Liver (tissue), 9 donors: Measurements from ENCODE around the gene CCDC71. TPM values are rescaled to one million over a fixed set of nuclear protein-coding genes. Genes with fewer than 3 reads are reported as not detected.

ENCODE experiments used
- DNase-seq: peaks from one replicate; pipeline ENCODE4 v3.0.0-alpha.2; 2017; ENCODE audit warnings: low spot score
- H3K27ac ChIP-seq, 2 donors: one replicate each; pipeline ENCODE4 v1.7.0; 2013; ENCODE audit warnings: inconsistent platforms in 2 of 2, low read length in 2 of 2, control low read depth in 1 of 2, low read depth in 1 of 2, mild to moderate bottlenecking in 1 of 2
- H3K27me3 ChIP-seq, 4 donors: one replicate each; pipeline versions ENCODE4 v1.6.1 to v1.7.0; 2013; ENCODE audit warnings: low read length in 3 of 4, inconsistent platforms in 1 of 4, mild to moderate bottlenecking in 1 of 4, moderate library complexity in 1 of 4; ENCODE audit not compliant: control insufficient read depth in 4 of 4, insufficient read depth in 4 of 4
- H3K36me3 ChIP-seq, 4 donors: one replicate each; pipeline versions ENCODE4 v1.6.1 to v1.7.0; 2013; ENCODE audit warnings: low read length in 3 of 4, mild to moderate bottlenecking in 3 of 4, low read depth in 1 of 4, moderate library complexity in 1 of 4; ENCODE audit not compliant: control insufficient read depth in 4 of 4, insufficient read depth in 3 of 4
- H3K4me1 ChIP-seq, 4 donors: one replicate each; pipeline versions ENCODE4 v1.6.1 to v1.7.0; 2013; ENCODE audit warnings: low read length in 3 of 4, mild to moderate bottlenecking in 3 of 4, moderate library complexity in 1 of 4; ENCODE audit not compliant: control insufficient read depth in 4 of 4, insufficient read depth in 4 of 4
- H3K4me3 ChIP-seq, 3 donors: one replicate each; pipeline versions ENCODE4 v1.6.1 to v1.7.0; 2013; ENCODE audit warnings: low read length in 3 of 3, control low read depth in 1 of 3, low read depth in 1 of 3, mild to moderate bottlenecking in 1 of 3
- H3K9ac ChIP-seq, 2 donors: one replicate each; pipeline ENCODE4 v1.7.0; 2013; ENCODE audit warnings: low read length in 2 of 2, mild to moderate bottlenecking in 2 of 2, moderate library complexity in 2 of 2, control low read depth in 1 of 2, low read depth in 1 of 2
- H3K9me3 ChIP-seq, 4 donors: one replicate each; pipeline versions ENCODE4 v1.6.1 to v1.7.0; 2013; ENCODE audit warnings: low read length in 3 of 4; ENCODE audit not compliant: control insufficient read depth in 4 of 4
- EGR1 ChIP-seq, 2 donors: IDR thresholded peaks; 2 replicates each; pipeline ENCODE4 v1.6.1; 2016 to 2018; ENCODE audit warnings: antibody characterized with exemption in 2 of 2, low read depth in 2 of 2
- FOXA1 ChIP-seq: IDR thresholded peaks from 2 replicates; pipeline ENCODE4 v1.6.1; 2016; ENCODE audit warnings: antibody characterized with exemption
- FOXA2 ChIP-seq: IDR thresholded peaks from 2 replicates; pipeline ENCODE4 v1.6.1; 2016; ENCODE audit warnings: antibody characterized with exemption
- GABPA ChIP-seq, 2 donors: IDR thresholded peaks in 1 of 2; conservative IDR thresholded peaks in 1 of 2; 2 replicates each; pipeline ENCODE4 v1.6.1; 2016; ENCODE audit warnings: antibody characterized with exemption in 2 of 2, mild to moderate bottlenecking in 1 of 2, moderate library complexity in 1 of 2
- HNF4A ChIP-seq, 2 donors: conservative IDR thresholded peaks; 2 replicates each; pipeline ENCODE4 v1.6.1; 2016; ENCODE audit warnings: antibody characterized with exemption in 2 of 2, mild to moderate bottlenecking in 2 of 2
- HNF4G ChIP-seq: IDR thresholded peaks from 2 replicates; pipeline ENCODE4 v1.6.1; 2016; ENCODE audit warnings: antibody characterized with exemption
- JUND ChIP-seq, 2 donors: IDR thresholded peaks; 2 replicates each; pipeline ENCODE4 v1.6.1; 2016; ENCODE audit warnings: antibody characterized with exemption in 2 of 2
- NR2F2 ChIP-seq: IDR thresholded peaks from 2 replicates; pipeline ENCODE4 v1.6.1; 2016; ENCODE audit warnings: antibody characterized with exemption
- RAD21 ChIP-seq, 2 donors: IDR thresholded peaks; 2 replicates each; pipeline ENCODE4 v1.6.1; 2016; ENCODE audit warnings: antibody characterized with exemption in 2 of 2, mild to moderate bottlenecking in 2 of 2
- RXRA ChIP-seq, 2 donors: IDR thresholded peaks; 2 replicates each; pipeline ENCODE4 v1.6.1; 2017 to 2018; ENCODE audit warnings: antibody characterized with exemption in 2 of 2, mild to moderate bottlenecking in 1 of 2
- SP1 ChIP-seq: IDR thresholded peaks from 2 replicates; pipeline ENCODE4 v1.6.1; 2018; ENCODE audit warnings: antibody characterized with exemption, mild to moderate bottlenecking
- TAF1 ChIP-seq: conservative IDR thresholded peaks from 2 replicates; pipeline ENCODE4 v1.6.1; 2016; ENCODE audit warnings: antibody characterized with exemption, mild to moderate bottlenecking
- YY1 ChIP-seq: IDR thresholded peaks from 2 replicates; pipeline ENCODE4 v1.6.1; 2016; ENCODE audit warnings: antibody characterized with exemption, mild to moderate bottlenecking
- WGBS: extraction: QIAGEN DNeasy Blood & Tissue Kit; methylation state at CpG from one replicate; pipeline ENCODE4 v1.1.7; 2013; 5-methylcytosine and 5-hydroxymethylcytosine counted together
- polyA plus RNA-seq, 2 donors: library from polyadenylated mRNA; stranded (reverse) in 1 of 2; unstranded in 1 of 2; fragments of 200-250 nt in 1 of 2; fragments of >200 nt in 1 of 2; fragmentation: Nextera tagmentation in 1 of 2; extraction: Ambion mirVana in 1 of 2; gene quantifications; one replicate each; pipeline versions ENCODE4 v1.2.1 to v1.2.3, GENCODE V29; 2013 to 2015
- total RNA-seq, 2 donors: library from RNA; depleted of rRNA; stranded (reverse); fragments of >200 nt; gene quantifications; one replicate each; pipeline ENCODE4 v1.2.3, GENCODE V29; 2014
- TF ChIP-seq, protein P1 (sequence below): fragments of 150-350 bp; IDR thresholded peaks from 2 replicates; pipeline ENCODE4 v1.5.1; 2017; ENCODE audit warnings: improper control_type of control experiment, low read depth, low read length; ENCODE audit not compliant: missing input control
- TF ChIP-seq, protein P2 (sequence below): IDR thresholded peaks from 2 replicates; pipeline ENCODE4 v1.6.1; 2016; ENCODE audit warnings: antibody characterized with exemption, mild to moderate bottlenecking
- TF ChIP-seq, protein P3 (sequence below): IDR thresholded peaks from 2 replicates; pipeline ENCODE4 v1.6.1; 2016; ENCODE audit warnings: antibody characterized with exemption
- TF ChIP-seq, protein P4 (sequence below): IDR thresholded peaks from 2 replicates; pipeline ENCODE4 v1.6.1; 2016; ENCODE audit warnings: antibody characterized with exemption
- TF ChIP-seq, protein P5 (sequence below): IDR thresholded peaks from 2 replicates; pipeline ENCODE4 v1.6.1; 2016; ENCODE audit warnings: antibody characterized with exemption
- donor health status: healthy.
- donor health status: healthy.
- donor health status: healthy.
- donor health status: healthy.
- donor health status: healthy.

Gene CCDC71
- total and polyA plus RNA-seq, 4 donors: 1.1 to 10.7 (median 8.2) TPM

DNA sequence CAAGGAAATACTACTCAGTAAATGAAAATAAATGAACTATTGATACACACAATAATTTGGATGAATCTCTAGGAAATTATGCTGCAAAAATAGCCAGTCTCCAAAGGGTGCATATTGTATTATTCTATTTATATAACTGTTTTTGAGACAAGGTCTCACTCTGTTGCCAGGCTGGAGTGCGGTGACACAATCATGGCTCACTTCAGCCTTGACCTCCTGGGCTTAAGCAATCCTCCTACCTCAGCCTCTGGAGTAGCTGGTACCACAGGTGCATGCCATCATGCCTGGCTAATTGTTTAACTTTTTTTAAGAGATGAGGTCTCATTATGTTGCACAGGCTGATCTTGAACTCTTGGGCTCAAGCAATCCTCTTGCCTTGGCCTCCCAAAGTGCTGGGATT, 17.7 kb upstream of the CCDC71 start:
- no peaks in the 10 kb centered on the region for H3K27me3 ChIP-seq
- no peaks in the 10 kb centered on the region for H3K9me3 ChIP-seq
- no peak overlapping the region for H3K27ac ChIP-seq
- H3K9ac ChIP-seq: no peak overlapping the region
- H3K4me1 ChIP-seq: no peaks in the 10 kb centered on the region
- TF ChIP-seq HNF4G: no peak
- TF ChIP-seq HNF4A (conservative IDR thresholded peaks at IDR 0.05): peak in 1 of 2 donors; percentile 15
- DNase-seq: no peak
- H3K4me3 ChIP-seq: no peak overlapping the region
- H3K36me3 ChIP-seq: no peaks in the 10 kb centered on the region
- 29% methylated on average over 1 of the region's 1 CpG for WGBS

DNA sequence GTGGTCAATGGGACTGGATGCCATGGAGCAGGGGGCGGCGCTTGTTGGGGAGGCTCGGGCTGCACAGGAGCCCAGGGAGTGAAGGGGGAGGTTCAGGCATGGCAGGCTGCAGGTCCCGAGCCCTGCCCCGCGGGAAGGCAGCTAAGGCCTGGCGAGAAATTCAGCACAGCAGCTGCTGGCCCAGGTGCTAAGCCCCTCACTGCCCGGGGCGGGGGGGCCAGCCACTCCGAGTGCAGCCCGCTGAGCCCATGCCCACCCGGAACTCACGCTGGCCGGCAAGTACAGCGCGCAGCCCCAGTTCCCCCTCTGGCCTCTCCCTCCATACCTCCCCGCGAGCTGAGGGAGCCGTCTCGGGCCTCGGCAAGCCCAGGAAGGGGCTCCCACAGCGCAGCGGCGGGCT, 16.6 kb upstream of the CCDC71 start:
- H3K4me1 ChIP-seq: no peaks in the 10 kb centered on the region
- H3K9ac ChIP-seq: no peak overlapping the region
- no peak overlapping the region for H3K4me3 ChIP-seq
- H3K27me3 ChIP-seq: no peaks in the 10 kb centered on the region
- no peaks in the 10 kb centered on the region for H3K36me3 ChIP-seq
- whole genome bisulfite sequencing: 93% methylated on average over 24 of the region's 24 CpGs
- no peak for DNase-seq
- H3K27ac ChIP-seq: no peak overlapping the region
- TF ChIP-seq FOXA1 (no peak), YY1 (no peak), HNF4A (conservative IDR thresholded peaks at IDR 0.05) (no peak), HNF4G (no peak), GABPA (IDR thresholded peaks at IDR 0.05 in 1 of 2, conservative IDR thresholded peaks at IDR 0.05 in 1 of 2) (no peak), FOXA2 (no peak), EGR1 (IDR thresholded peaks at IDR 0.05; ENCODE audit: low read depth in 2 of 2) (no peak), NR2F2 (no peak), RAD21 (IDR thresholded peaks at IDR 0.05) (no peak), SP1 (no peak), RXRA (IDR thresholded peaks at IDR 0.05) (no peak), TAF1 (no peak), JUND (IDR thresholded peaks at IDR 0.05) (no peak)
- TF ChIP-seq, protein P1, sequence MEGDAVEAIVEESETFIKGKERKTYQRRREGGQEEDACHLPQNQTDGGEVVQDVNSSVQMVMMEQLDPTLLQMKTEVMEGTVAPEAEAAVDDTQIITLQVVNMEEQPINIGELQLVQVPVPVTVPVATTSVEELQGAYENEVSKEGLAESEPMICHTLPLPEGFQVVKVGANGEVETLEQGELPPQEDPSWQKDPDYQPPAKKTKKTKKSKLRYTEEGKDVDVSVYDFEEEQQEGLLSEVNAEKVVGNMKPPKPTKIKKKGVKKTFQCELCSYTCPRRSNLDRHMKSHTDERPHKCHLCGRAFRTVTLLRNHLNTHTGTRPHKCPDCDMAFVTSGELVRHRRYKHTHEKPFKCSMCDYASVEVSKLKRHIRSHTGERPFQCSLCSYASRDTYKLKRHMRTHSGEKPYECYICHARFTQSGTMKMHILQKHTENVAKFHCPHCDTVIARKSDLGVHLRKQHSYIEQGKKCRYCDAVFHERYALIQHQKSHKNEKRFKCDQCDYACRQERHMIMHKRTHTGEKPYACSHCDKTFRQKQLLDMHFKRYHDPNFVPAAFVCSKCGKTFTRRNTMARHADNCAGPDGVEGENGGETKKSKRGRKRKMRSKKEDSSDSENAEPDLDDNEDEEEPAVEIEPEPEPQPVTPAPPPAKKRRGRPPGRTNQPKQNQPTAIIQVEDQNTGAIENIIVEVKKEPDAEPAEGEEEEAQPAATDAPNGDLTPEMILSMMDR: no peak
- TF ChIP-seq, protein P2, sequence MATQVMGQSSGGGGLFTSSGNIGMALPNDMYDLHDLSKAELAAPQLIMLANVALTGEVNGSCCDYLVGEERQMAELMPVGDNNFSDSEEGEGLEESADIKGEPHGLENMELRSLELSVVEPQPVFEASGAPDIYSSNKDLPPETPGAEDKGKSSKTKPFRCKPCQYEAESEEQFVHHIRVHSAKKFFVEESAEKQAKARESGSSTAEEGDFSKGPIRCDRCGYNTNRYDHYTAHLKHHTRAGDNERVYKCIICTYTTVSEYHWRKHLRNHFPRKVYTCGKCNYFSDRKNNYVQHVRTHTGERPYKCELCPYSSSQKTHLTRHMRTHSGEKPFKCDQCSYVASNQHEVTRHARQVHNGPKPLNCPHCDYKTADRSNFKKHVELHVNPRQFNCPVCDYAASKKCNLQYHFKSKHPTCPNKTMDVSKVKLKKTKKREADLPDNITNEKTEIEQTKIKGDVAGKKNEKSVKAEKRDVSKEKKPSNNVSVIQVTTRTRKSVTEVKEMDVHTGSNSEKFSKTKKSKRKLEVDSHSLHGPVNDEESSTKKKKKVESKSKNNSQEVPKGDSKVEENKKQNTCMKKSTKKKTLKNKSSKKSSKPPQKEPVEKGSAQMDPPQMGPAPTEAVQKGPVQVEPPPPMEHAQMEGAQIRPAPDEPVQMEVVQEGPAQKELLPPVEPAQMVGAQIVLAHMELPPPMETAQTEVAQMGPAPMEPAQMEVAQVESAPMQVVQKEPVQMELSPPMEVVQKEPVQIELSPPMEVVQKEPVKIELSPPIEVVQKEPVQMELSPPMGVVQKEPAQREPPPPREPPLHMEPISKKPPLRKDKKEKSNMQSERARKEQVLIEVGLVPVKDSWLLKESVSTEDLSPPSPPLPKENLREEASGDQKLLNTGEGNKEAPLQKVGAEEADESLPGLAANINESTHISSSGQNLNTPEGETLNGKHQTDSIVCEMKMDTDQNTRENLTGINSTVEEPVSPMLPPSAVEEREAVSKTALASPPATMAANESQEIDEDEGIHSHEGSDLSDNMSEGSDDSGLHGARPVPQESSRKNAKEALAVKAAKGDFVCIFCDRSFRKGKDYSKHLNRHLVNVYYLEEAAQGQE: no peak
- TF ChIP-seq, protein P3, sequence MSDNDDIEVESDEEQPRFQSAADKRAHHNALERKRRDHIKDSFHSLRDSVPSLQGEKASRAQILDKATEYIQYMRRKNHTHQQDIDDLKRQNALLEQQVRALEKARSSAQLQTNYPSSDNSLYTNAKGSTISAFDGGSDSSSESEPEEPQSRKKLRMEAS: no peak
- TF ChIP-seq, protein P4, sequence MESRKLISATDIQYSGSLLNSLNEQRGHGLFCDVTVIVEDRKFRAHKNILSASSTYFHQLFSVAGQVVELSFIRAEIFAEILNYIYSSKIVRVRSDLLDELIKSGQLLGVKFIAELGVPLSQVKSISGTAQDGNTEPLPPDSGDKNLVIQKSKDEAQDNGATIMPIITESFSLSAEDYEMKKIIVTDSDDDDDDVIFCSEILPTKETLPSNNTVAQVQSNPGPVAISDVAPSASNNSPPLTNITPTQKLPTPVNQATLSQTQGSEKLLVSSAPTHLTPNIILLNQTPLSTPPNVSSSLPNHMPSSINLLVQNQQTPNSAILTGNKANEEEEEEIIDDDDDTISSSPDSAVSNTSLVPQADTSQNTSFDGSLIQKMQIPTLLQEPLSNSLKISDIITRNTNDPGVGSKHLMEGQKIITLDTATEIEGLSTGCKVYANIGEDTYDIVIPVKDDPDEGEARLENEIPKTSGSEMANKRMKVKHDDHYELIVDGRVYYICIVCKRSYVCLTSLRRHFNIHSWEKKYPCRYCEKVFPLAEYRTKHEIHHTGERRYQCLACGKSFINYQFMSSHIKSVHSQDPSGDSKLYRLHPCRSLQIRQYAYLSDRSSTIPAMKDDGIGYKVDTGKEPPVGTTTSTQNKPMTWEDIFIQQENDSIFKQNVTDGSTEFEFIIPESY: no peak
- TF ChIP-seq, protein P5, sequence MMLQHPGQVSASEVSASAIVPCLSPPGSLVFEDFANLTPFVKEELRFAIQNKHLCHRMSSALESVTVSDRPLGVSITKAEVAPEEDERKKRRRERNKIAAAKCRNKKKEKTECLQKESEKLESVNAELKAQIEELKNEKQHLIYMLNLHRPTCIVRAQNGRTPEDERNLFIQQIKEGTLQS: no peak
- H3K9me3 ChIP-seq: no peaks in the 10 kb centered on the region
